ENCODE results near the gene PIGX.

DNA sequence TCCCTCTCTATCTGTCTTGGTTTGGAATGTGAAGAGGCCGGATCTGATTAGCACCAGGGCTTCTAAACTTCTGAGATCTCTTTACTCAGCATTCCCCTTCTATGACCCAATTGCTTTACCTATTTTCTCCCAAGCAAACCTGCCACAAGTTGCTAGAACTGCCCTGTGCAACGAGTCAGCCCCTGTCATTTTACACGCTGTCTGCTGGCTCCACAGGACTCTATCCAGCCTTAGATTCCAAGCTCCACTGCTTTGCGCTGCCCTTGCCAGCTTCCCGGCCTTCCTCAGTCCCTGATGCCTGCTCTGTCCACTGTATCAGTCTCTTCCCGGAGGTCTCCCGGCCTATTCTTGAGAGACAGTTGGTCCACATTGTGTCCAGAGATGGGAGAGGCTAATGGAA is 12.4 kb upstream of the PIGX start:
- TF ChIP-seq, protein P1, sequence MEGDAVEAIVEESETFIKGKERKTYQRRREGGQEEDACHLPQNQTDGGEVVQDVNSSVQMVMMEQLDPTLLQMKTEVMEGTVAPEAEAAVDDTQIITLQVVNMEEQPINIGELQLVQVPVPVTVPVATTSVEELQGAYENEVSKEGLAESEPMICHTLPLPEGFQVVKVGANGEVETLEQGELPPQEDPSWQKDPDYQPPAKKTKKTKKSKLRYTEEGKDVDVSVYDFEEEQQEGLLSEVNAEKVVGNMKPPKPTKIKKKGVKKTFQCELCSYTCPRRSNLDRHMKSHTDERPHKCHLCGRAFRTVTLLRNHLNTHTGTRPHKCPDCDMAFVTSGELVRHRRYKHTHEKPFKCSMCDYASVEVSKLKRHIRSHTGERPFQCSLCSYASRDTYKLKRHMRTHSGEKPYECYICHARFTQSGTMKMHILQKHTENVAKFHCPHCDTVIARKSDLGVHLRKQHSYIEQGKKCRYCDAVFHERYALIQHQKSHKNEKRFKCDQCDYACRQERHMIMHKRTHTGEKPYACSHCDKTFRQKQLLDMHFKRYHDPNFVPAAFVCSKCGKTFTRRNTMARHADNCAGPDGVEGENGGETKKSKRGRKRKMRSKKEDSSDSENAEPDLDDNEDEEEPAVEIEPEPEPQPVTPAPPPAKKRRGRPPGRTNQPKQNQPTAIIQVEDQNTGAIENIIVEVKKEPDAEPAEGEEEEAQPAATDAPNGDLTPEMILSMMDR (IDR thresholded peaks at IDR 0.05 in 8 of 11, conservative IDR thresholded peaks at IDR 0.05 in 3 of 11), result no peak
- TF ChIP-seq POLR2A (IDR thresholded peaks at IDR 0.05) (no peak), POLR2AphosphoS5 (IDR thresholded peaks at IDR 0.05) (no peak)

Measured in spleen (tissue), 7 donors.